T-helper 1 cell treated with Interleukin-12 subunit alpha and Interleukin-12 subunit beta and Interleukin-4 antibody, amounts not matched to agents 30 μg/mL and 1 μg/mL, for 36 hours (primary cell): ENCODE measurements around the gene SPSB1.

Source experiments
- H3K27ac Mint-ChIP-seq: one replicate; pipeline ENCODE4 v1.8.0; 2021; ENCODE audit warnings: mild to moderate bottlenecking, mixed read lengths
- H3K27me3 Mint-ChIP-seq: one replicate; pipeline ENCODE4 v1.8.0; 2021; ENCODE audit warnings: low read depth, mixed read lengths
- H3K36me3 Mint-ChIP-seq: one replicate; pipeline ENCODE4 v1.8.0; 2021; ENCODE audit warnings: low read depth, mixed read lengths
- H3K4me1 Mint-ChIP-seq: one replicate; pipeline ENCODE4 v1.8.0; 2021; ENCODE audit warnings: low read depth, mixed read lengths
- H3K4me3 Mint-ChIP-seq: one replicate; pipeline ENCODE4 v1.8.0; 2021; ENCODE audit warnings: mild to moderate bottlenecking, moderate library complexity, mixed read lengths
- H3K9me3 Mint-ChIP-seq: one replicate; pipeline ENCODE4 v1.8.0; 2021; ENCODE audit warnings: mixed read lengths

Gene SPSB1

GRCh38 chr1:9320520-9321479 lies 28.1 kb downstream of the SPSB1 start:
- Mint-ChIP-seq H3K9me3 (no peaks in the 10 kb centered on the region), H3K27ac (no peak overlapping the region), H3K4me3 (no peak overlapping the region), H3K27me3 (no peaks in the 10 kb centered on the region), H3K36me3 (peaks cover under 1% of the 10 kb centered on the region), H3K4me1 (peaks cover 28% of the 10 kb centered on the region)

DNA sequence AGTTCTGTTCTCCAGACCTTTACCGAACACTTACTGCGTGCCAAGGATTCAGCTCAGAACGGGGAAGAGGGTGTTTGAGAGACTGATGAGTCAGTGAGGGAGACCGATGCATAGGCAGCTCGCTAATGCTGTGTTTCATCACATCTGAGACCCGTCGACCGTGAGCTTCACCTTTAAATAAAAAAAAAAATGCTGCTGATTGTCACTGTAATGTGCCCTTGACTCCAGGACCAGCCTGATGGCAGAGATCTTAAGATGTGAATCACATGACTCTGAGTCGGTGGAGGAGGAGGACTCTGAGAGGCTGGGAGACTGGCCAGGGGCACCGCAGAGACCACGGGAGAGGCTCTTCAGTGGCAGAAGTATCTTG lies 28.8 kb downstream of the SPSB1 start:
- no peak overlapping the region for H3K27ac Mint-ChIP-seq
- H3K27me3 Mint-ChIP-seq, result no peaks in the 10 kb centered on the region
- H3K4me3 Mint-ChIP-seq, result no peak overlapping the region
- no peaks in the 10 kb centered on the region for H3K36me3 Mint-ChIP-seq
- peaks cover 23% of the 10 kb centered on the region for H3K4me1 Mint-ChIP-seq
- no peaks in the 10 kb centered on the region for H3K9me3 Mint-ChIP-seq

DNA sequence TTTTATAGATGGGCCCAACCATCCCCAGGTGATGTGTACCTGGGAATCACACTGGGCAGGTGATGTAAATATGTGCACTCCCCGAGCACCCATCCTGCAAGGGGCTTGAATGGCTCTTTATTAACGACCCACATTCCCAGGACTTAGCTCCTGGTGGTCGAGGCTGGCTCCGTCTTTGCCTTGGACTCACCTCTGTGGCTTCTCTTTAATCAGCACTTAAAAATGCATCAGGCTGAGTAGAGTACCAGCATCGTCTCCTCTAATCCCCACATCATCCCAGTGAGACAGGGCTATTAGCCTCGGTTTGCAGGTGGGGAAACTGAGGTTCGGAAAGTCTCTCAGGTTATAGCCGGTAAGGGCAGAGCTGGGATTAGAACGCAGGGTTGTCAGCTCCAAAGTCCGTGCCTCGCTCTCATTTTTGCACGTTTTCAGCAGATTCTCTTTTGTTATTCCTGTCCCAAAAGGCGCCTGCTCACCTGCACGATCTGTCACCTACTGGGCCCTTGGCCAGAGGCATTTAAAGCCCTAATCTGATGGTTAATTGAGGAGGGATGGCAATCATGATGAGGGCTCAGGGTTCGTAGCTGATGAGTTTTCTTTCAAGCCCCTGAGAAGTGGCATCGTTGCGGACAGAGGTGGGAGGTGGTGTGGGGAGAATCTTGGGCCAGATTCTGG lies 29.4 kb downstream of the SPSB1 start:
- H3K27ac Mint-ChIP-seq, result no peak overlapping the region
- no peaks in the 10 kb centered on the region for H3K36me3 Mint-ChIP-seq
- peaks cover 18% of the 10 kb centered on the region for H3K4me1 Mint-ChIP-seq
- no peak overlapping the region for H3K4me3 Mint-ChIP-seq
- H3K9me3 Mint-ChIP-seq, result no peaks in the 10 kb centered on the region
- no peaks in the 10 kb centered on the region for H3K27me3 Mint-ChIP-seq

DNA sequence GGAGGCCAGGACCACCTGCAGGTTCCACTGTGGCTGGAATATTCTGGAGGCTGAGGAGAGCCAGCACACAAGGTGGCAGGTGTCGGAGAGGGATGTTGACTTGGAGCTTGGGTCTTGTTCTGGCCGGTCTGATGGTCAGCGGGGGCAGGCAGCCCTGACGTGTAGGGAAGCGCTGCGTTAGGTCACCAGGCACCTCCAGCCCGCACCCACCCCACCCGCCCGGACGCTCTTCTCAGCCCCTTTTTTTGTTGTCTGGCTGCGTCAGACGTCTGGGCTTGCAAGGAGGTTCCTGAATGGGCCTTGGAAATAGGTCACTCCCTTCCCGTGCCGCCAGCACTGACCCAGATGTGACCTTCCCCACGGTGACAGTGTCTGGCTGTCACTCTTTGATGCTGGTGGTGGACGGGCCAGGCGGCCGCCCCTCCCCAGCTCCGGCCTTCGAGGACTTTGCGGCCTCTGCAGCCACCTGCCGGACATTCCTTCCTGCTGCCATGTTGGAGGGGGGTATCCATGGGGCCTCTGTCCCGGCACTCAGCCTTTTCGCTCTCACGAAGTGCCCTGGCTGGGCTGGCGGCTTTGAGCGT lies 30.1 kb downstream of the SPSB1 start:
- Mint-ChIP-seq H3K4me1 (peaks cover 13% of the 10 kb centered on the region), H3K27ac (no peak overlapping the region), H3K4me3 (no peak overlapping the region), H3K27me3 (no peaks in the 10 kb centered on the region), H3K9me3 (no peaks in the 10 kb centered on the region), H3K36me3 (no peaks in the 10 kb centered on the region)

DNA sequence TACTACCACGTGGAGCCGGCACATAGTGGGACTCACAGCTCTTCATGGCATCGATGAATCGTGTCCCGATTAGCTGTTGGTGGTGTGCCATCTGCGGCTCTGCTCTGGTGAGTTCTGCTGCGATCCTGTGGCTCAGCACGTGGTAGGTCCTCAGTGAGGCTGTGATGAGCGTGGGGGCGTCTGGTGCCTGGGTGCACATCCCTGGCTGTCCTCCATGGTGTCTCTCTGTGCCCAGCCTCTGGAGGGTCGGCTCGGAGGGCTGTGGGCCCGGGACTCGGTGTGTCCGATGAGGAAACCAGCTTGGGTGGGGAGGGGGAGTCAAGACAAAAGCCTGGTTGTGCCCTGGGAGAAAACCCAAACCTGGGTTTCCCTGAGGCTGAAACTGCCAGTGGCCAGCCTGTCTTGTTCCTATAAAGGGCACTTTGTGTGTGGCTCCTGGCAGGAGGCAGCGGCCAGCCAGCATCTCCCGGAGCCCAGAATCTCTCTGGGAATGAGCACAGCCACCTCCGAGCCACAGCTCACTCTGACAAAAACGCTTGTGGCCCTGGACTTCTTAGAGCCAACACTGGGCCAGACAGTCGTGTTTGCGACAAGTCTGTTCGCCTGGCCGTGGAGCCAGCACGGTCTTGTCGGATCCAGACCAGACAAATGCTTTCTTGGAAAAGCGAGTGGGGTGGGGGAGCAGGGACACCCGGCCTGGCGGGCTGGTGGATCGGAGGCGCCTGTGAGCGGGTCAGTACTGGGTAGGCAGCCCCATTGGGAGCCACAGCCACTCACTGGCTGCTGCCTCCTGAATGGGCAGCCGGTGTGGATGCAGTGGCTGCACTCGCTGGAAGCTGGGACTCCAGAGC lies 31.8 kb downstream of the SPSB1 start:
- Mint-ChIP-seq H3K27me3 (no peaks in the 10 kb centered on the region), H3K36me3 (no peaks in the 10 kb centered on the region), H3K4me3 (no peak overlapping the region), H3K9me3 (no peaks in the 10 kb centered on the region), H3K4me1 (peaks cover 11% of the 10 kb centered on the region), H3K27ac (no peak overlapping the region)

GRCh38 chr1:9326596-9326995 lies 33.9 kb downstream of the SPSB1 start:
- no peaks in the 10 kb centered on the region for H3K36me3 Mint-ChIP-seq
- no peak overlapping the region for H3K27ac Mint-ChIP-seq
- no peaks in the 10 kb centered on the region for H3K27me3 Mint-ChIP-seq
- H3K4me1 Mint-ChIP-seq, result peaks cover 6% of the 10 kb centered on the region
- H3K4me3 Mint-ChIP-seq, result no peak overlapping the region
- no peaks in the 10 kb centered on the region for H3K9me3 Mint-ChIP-seq

- Mint-ChIP-seq H3K4me1 (peaks cover 19% of the 10 kb centered on the region), H3K4me3 (no peak overlapping the region)
Observed at GRCh38 chr1:9328201-9328600, 35.5 kb downstream of the SPSB1 start.

GRCh38 chr1:9328715-9329114 lies 36.0 kb downstream of the SPSB1 start:
- H3K27ac Mint-ChIP-seq, result no peak overlapping the region
- H3K27me3 Mint-ChIP-seq, result no peaks in the 10 kb centered on the region
- H3K4me3 Mint-ChIP-seq, result no peak overlapping the region
- H3K36me3 Mint-ChIP-seq, result no peaks in the 10 kb centered on the region
- H3K9me3 Mint-ChIP-seq, result no peaks in the 10 kb centered on the region
- H3K4me1 Mint-ChIP-seq, result peaks cover 19% of the 10 kb centered on the region

More at GRCh38 chr1:9328201-9328600, 35.5 kb downstream of the SPSB1 start:
- Mint-ChIP-seq H3K9me3 (no peaks in the 10 kb centered on the region), H3K27me3 (no peaks in the 10 kb centered on the region), H3K36me3 (no peaks in the 10 kb centered on the region), H3K27ac (no peak overlapping the region)

DNA sequence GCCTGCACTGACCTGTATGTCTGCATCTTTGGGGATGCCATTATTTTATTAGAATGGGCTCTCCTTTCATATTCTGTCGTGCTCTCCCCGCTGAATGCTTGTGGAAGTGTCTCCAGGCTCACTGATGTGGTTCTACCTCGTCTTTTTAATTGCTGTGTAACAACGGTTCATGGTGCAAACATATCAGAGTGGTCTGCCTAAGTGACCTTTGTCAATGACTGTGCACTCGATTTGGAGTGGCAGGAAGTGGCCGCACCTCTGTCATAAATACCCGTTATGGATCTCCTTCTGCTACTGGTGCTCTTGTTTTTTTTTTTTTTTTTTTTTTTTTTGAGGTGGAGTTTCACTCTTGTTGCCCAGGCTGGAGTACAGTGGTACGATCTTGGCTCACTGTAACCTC lies 38.3 kb downstream of the SPSB1 start:
- Mint-ChIP-seq H3K27me3 (no peaks in the 10 kb centered on the region), H3K4me1 (peaks cover 23% of the 10 kb centered on the region), H3K4me3 (no peak overlapping the region), H3K36me3 (peaks cover 2% of the 10 kb centered on the region), H3K27ac (no peak overlapping the region), H3K9me3 (no peaks in the 10 kb centered on the region)

DNA sequence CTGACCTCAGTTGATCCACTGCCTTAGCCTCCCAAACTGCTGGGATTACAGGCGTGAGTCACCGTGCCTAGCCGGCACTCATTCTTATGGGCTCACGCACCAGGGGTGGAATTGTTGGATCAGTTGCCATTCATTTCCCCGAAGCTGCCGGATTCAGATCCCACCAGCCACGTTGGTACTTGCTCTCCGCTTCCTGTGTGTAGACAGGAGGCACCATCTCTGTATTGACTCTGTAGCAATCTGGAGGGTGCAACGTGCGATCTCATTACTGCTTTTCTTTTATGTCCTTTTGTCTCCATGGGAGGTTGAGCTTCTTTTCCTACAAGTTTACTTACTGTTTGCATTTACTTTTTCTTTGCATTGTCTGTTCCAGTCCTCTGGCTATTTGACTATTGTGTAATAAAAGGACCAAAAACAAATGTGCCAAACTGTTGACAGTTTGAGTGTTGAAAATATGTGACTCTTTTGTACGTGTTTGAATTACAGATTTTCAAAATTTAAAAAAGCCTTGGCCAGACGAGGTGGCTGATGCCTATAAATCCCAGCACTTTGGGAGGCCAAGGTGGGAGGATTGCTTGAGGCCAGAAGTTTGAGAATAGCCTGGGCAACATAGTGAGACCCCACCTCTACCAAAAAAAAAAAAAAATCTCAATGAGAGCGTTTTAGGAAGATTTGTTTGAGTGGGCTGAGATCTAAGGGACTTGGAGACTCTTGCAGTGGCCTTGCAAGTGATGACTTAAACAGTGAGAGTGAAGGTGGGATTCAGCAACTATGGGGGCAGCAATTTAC lies 39.1 kb downstream of the SPSB1 start:
- Mint-ChIP-seq H3K9me3 (no peaks in the 10 kb centered on the region), H3K27ac (no peak overlapping the region), H3K4me3 (no peak overlapping the region), H3K36me3 (peaks cover 2% of the 10 kb centered on the region), H3K27me3 (no peaks in the 10 kb centered on the region), H3K4me1 (peaks cover 23% of the 10 kb centered on the region)

- Mint-ChIP-seq H3K36me3 (peaks cover 2% of the 10 kb centered on the region), H3K4me1 (peaks cover 23% of the 10 kb centered on the region), H3K27ac (no peak overlapping the region), H3K9me3 (no peaks in the 10 kb centered on the region), H3K27me3 (no peaks in the 10 kb centered on the region), H3K4me3 (no peak overlapping the region)
Observed at GRCh38 chr1:9332513-9333143, 39.9 kb downstream of the SPSB1 start.

GRCh38 chr1:9338397-9339246 lies 45.9 kb downstream of the SPSB1 start:
- no peak overlapping the region for H3K27ac Mint-ChIP-seq
- H3K4me1 Mint-ChIP-seq, result peaks cover 6% of the 10 kb centered on the region
- no peaks in the 10 kb centered on the region for H3K27me3 Mint-ChIP-seq
- no peaks in the 10 kb centered on the region for H3K9me3 Mint-ChIP-seq
- H3K36me3 Mint-ChIP-seq, result peaks cover 8% of the 10 kb centered on the region
- H3K4me3 Mint-ChIP-seq, result no peak overlapping the region
